Activated B cell treated with CpG ODN at 0.5 μM for 24 hours (primary cell): Measurements from ENCODE around the gene STRIP2. TPM values are rescaled to one million over a fixed set of nuclear protein-coding genes. Genes with fewer than 3 reads are reported as not detected.

Experiments
- ATAC-seq: fragments of 200-7000 bp; cut with Tn5 transposase; one replicate; pipeline ENCODE4 v1.10.0; 2021; ENCODE audit warnings: low read depth, mild to moderate bottlenecking, moderate library complexity
- CTCF ChIA-PET: fragments of 350-600 bp; sonication (Branson Sonifier 250); formaldehyde crosslinking; loops from one replicate; lab custom pipeline; 2021; ENCODE audit warnings: antibody characterized with exemption; lab: Charles Lee
- POLR2A ChIA-PET: fragments of 350-600 bp; sonication (Branson Sonifier 250); formaldehyde crosslinking; loops from one replicate; lab custom pipeline; 2021; ENCODE audit warnings: antibody characterized with exemption; lab: Charles Lee
- DNase-seq: peaks from one replicate; pipeline ENCODE4 v3.0.0; 2022
- H3K27ac Mint-ChIP-seq: one replicate; pipeline ENCODE4 v1.8.0; 2020; ENCODE audit warnings: mixed read lengths
- H3K27me3 Mint-ChIP-seq: one replicate; pipeline ENCODE4 v1.8.0; 2021; ENCODE audit warnings: mixed read lengths
- H3K36me3 Mint-ChIP-seq: one replicate; pipeline ENCODE4 v1.8.0; 2021; ENCODE audit warnings: low read depth, mixed read lengths
- H3K4me1 Mint-ChIP-seq: one replicate; pipeline ENCODE4 v1.8.0; 2021; ENCODE audit warnings: mixed read lengths
- H3K4me3 Mint-ChIP-seq: one replicate; pipeline ENCODE4 v1.8.0; 2020; ENCODE audit warnings: mild to moderate bottlenecking, mixed read lengths
- H3K9me3 Mint-ChIP-seq: one replicate; pipeline ENCODE4 v1.8.0; 2020; ENCODE audit warnings: mixed read lengths
- CTCF ChIP-seq: fragments of 200-600 bp; IDR thresholded peaks from one replicate; pipeline ENCODE4 v1.8.0; 2022; ENCODE audit warnings: antibody characterized with exemption, mild to moderate bottlenecking
- intact Hi-C: fragments of 100-400 bp; cut with micrococcal nuclease; formaldehyde crosslinking; loops from one replicate; pipeline ENCODE4 v1.15.1; 2024
- total RNA-seq: library from RNA; stranded (reverse); gene quantifications from 2 replicates; pipeline ENCODE4 v1.2.3, GENCODE V29; 2022

STRIP2 gene
- 0.20 and 0.35 TPM in 2 replicates for total RNA-seq

GRCh38 chr7:129433847-129434674, at the start of gene STRIP2:
Gene STRIP2 (plus strand): TSS chr7:129434432. CDS start chr7:129434473, 41 bp downstream.
- ChIA-PET CTCF (interaction anchor here (0.8 to 1.7 kb wide), 5 partner anchors 14 to 216 kb away, joined by 3 to 5 read pairs (median 4); no protein-coding TSS in a partner anchor), POLR2A (interaction anchor here (0.6 to 1.4 kb wide), 4 partner anchors 37 to 178 kb away, joined by 3 to 4 read pairs (median 3); partner anchors contain the start of gene NRF1)
- TF ChIP-seq CTCF = no peak
- peak; percentile 98 for ATAC-seq
- Mint-ChIP-seq H3K27ac (peak within 1 kb of the TSS; percentile 41), H3K36me3 (no peaks in the 10 kb centered on the region), H3K4me1 (peaks cover 14% of the 10 kb centered on the region), H3K27me3 (peaks cover 22% of the 10 kb centered on the region), H3K9me3 (no peaks in the 10 kb centered on the region), H3K4me3 (peak within 1 kb of the TSS; percentile 91)
- intact Hi-C loops = loop anchor here (2.0 to 5.0 kb wide), 2 partner anchors 69 to 348 kb away; partner anchors contain the start of gene SMKR1
- peak; percentile 90 for DNase-seq

GRCh38 chr7:129385116-129385515, 49.1 kb upstream of the STRIP2 start:
- POLR2A ChIA-PET = no interaction called here
- H3K36me3 Mint-ChIP-seq = peaks cover 28% of the 10 kb centered on the region
- H3K4me1 Mint-ChIP-seq = no peaks in the 10 kb centered on the region
- intact Hi-C loops = no loop called here
- no peak for DNase-seq
- CTCF ChIA-PET = interaction anchor here (4.3 kb wide), 1 partner anchor 17 kb away, joined by 13 read pairs; no protein-coding TSS in a partner anchor
- ATAC-seq = no peak
- H3K27ac Mint-ChIP-seq = no peak overlapping the region
- no peaks in the 10 kb centered on the region for H3K9me3 Mint-ChIP-seq
- no peak for TF ChIP-seq CTCF
- no peak overlapping the region for H3K4me3 Mint-ChIP-seq
- no peaks in the 10 kb centered on the region for H3K27me3 Mint-ChIP-seq

GRCh38 chr7:129385598-129385997, 48.6 kb upstream of the STRIP2 start:
- no peaks in the 10 kb centered on the region for H3K9me3 Mint-ChIP-seq
- no peaks in the 10 kb centered on the region for H3K27me3 Mint-ChIP-seq
- POLR2A ChIA-PET = no interaction called here
- H3K27ac Mint-ChIP-seq = no peak overlapping the region
- no peak overlapping the region for H3K4me3 Mint-ChIP-seq
- no peak for DNase-seq
- no peak for ATAC-seq
- intact Hi-C loops = no loop called here
- peaks cover 29% of the 10 kb centered on the region for H3K36me3 Mint-ChIP-seq
- CTCF ChIA-PET = interaction anchor here (4.3 kb wide), 1 partner anchor 18 kb away, joined by 13 read pairs; no protein-coding TSS in a partner anchor
- H3K4me1 Mint-ChIP-seq = no peaks in the 10 kb centered on the region
- no peak for TF ChIP-seq CTCF

GRCh38 chr7:129386506-129386905, 47.7 kb upstream of the STRIP2 start:
- no peak overlapping the region for H3K4me3 Mint-ChIP-seq
- no peak overlapping the region for H3K27ac Mint-ChIP-seq
- no peaks in the 10 kb centered on the region for H3K27me3 Mint-ChIP-seq
- DNase-seq (no peak), ATAC-seq (no peak)
- H3K36me3 Mint-ChIP-seq = peaks cover 26% of the 10 kb centered on the region
- CTCF ChIA-PET = interaction anchor here (1.2 to 4.3 kb wide), 2 partner anchors 10 to 18 kb away, joined by 4 to 13 read pairs; no protein-coding TSS in a partner anchor
- POLR2A ChIA-PET = no interaction called here
- H3K4me1 Mint-ChIP-seq = no peaks in the 10 kb centered on the region
- intact Hi-C loops = no loop called here
- no peaks in the 10 kb centered on the region for H3K9me3 Mint-ChIP-seq
- TF ChIP-seq CTCF = no peak

- no peak overlapping the region for H3K4me3 Mint-ChIP-seq
- no peak overlapping the region for H3K27ac Mint-ChIP-seq
- no peak for ATAC-seq
- no peaks in the 10 kb centered on the region for H3K27me3 Mint-ChIP-seq
- H3K36me3 Mint-ChIP-seq = peaks cover 25% of the 10 kb centered on the region
- H3K9me3 Mint-ChIP-seq = no peaks in the 10 kb centered on the region
- intact Hi-C loops = no loop called here
- no peak for DNase-seq
- no peak for TF ChIP-seq CTCF
- POLR2A ChIA-PET = no interaction called here
- CTCF ChIA-PET = interaction anchor here (0.8 to 4.3 kb wide), 5 partner anchors 10 to 169 kb away, joined by 3 to 13 read pairs (median 4); no protein-coding TSS in a partner anchor
- no peaks in the 10 kb centered on the region for H3K4me1 Mint-ChIP-seq
These were observed 46.7 kb upstream of the STRIP2 start for GRCh38 chr7:129387537-129387936.
